NOMO-1 treated with DMSO at 0.1 percent for 48 hours (cell line): ENCODE results near the gene KYNU.
A peak's percentile ranks its signal among the peaks of the same experiment; 100 is the strongest.
"Not testable (repeated sequence)": the region's sequence is repeated elsewhere in the genome, so short reads cannot be mapped to it uniquely, and the experiment has no call there.

Experiments used
- DNase-seq: peaks from one replicate; lab custom pipeline; 2025; ENCODE audit not compliant: unreplicated experiment; lab: John Stamatoyannopoulos, UW

Gene KYNU

DNA sequence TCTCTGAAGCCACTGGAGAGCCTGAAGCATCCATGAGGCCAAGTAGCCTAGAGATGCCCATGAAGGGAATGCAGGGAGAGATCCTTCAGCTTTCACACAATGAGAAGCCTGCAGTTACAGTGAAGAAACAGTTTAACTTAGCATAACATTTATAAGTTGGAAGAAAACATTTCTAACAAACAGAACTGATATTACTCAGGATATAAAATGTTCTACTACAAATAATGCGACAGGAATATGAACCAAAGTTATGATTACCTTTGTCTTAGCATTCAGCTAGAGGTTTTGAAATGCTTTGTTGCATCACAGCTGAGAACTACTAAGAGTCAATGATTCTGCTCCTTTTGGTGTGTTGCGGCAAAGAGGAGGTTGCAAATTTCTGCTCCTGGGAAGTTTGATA is 6.9 kb upstream of the KYNU start:
- DNase-seq: peak; percentile 65

DNA sequence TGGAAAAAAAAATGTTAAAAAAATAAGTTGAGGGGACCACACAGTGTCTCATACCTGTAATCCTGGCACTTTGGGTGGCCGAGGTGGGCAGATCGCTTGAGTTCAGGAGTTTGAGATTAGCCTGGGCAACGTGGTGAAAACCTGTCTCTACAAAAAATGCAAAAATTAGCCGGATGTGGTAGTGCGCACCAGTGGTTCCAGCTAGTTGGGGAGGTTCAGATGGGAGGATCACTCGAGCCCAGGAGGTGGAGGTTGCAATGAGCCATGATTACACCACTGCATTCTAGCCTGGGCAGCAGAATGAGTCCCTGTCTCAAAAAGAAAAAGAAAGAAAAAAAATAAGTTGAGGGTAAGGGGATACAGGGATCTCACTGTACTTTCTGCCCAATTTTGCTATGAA is 6.1 kb upstream of the KYNU start:
- DNase-seq: no peak

DNA sequence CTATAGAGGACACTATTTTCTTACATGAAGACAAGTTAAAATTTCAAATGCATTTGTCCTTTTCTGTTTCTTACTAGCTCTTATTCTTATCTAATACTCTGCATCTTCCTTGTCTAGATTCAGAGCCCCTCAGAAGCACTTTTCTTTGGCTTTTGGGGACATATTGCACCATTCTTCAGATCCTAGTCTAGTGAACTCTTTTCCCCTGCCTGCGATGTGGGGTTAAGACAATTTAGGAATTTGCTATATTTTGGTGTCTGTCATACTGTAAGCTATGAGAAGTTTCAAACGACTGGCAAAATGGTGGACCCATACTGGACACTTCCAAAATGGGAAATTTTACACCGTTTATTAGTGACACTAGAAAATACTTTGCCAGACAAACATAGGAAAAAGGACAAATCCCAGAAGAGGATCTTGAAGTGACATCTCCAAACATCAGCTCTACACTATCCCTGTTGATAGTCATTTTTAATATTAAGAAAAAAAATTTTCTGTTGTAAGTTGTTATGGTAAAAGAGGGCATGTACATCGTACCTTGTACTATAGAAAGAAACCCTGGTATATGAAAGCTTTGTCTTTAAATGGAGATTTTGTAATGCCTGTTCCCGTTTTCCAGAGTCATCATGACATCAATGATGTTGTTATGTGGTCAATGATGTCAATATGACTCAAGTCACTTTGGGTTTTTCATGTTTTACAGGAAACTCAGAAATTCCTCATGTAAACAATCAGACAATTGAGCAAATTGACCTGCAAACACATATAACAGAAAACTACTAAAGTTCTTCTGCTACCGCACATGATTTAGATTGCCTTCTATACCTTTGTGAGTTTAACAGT is 4.4 kb upstream of the KYNU start:
- peak; percentile 54 for DNase-seq

DNA sequence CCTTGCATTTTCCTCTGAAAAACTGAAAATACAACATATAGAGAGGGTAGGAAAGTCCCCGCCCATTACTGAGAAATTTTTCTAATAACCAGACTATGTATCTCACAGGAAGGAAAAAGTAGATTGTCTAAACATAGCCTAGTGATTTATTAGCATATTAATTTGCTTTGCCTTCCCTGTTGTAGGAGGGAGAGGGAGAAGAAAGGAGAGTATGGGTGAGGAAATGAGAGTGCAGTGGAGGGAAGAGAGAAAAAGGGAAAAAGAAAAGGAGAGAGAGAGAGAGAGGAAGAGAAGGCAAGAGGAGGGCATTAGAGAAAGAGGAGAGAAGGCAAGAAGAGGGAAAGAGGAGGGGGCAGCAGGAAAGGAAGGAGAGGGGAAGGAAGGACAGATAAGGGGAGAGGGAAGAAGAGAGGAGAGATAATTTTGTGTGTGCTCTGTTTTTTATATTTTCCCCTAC is 3.6 kb upstream of the KYNU start:
- no peak for DNase-seq

DNA sequence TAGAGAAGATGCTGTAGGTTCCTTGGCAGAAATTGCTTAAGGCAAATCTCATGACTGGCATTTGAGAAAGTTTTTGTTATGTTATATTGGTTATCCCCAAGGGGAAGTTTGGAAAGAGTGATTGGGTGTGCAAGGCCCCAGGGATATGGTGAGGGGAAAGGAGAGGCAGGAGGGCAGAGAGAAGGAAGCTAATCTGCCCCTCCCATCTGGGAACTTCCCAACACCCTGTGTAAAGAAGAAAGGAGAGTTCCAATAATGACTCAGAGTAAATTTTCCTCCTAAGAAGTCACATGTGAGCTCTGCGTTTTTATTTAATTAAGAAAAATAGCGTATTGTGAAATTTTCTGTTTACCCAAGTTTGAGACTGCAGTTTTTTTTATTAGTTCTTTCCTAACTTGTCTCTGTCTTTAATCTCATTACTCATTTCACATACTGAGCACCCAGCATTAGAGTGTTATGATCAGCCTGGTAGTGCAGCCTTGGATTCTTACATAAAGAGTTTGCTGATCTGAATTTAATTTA is 3.1 kb upstream of the KYNU start:
- peak; percentile 25 for DNase-seq

DNA sequence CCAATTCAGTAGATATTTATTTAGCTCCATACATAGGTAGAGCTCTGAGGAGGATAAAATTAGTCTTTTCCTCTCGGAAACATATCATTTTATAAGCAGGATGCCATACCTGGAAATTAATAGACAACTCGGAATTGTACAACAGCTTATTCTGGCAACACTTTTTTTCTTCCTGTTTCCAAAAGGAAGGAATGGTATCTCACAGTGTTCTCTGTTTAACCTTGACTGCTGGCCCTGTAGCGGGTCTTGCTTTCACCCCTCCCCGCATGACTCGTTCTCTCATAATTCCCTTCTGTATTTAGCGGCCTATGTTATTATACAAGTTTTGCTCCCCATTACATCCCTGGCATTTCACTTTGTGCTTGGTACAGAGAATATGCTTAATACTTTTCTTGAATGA is 2.5 kb upstream of the KYNU start:
- DNase-seq: no peak

DNA sequence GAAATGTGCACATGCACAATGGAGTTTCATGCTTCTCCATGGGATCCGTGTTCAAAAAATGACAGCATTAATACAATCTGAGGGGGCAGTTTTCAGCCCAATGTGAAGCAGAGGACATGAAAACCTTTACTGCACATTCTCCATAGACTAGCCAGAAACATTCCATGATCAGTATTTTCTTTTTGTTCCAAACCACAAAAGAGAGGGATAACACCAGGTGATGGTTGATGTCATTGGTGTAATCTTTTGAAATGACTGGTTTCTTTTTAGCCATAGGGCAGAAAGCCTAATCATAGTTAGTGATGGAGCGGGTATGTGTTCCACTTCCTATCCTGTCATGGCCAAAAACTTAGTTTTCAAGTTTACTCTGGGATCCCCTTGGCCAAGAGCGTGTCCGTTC is 1.8 kb upstream of the KYNU start:
- DNase-seq: no peak

DNA sequence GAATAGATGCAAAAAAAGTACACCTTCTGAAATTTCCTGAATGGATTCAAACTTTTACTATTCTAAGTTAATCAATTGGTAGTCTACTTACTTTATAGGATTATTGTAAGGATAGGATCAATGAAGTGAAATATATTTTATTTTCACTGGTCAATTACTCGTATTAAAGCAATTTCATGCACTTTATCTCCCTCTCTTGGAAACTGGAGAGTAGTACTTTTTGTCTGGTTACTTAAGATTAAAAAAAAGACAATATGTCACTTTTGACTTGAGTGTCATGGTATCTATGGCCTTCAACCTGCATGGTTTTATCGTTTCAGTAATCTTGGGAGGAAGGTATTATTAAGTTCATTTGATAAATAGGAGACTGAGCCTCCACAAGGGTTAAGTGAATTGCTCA is 1.0 kb upstream of the KYNU start:
- no peak for DNase-seq

DNA sequence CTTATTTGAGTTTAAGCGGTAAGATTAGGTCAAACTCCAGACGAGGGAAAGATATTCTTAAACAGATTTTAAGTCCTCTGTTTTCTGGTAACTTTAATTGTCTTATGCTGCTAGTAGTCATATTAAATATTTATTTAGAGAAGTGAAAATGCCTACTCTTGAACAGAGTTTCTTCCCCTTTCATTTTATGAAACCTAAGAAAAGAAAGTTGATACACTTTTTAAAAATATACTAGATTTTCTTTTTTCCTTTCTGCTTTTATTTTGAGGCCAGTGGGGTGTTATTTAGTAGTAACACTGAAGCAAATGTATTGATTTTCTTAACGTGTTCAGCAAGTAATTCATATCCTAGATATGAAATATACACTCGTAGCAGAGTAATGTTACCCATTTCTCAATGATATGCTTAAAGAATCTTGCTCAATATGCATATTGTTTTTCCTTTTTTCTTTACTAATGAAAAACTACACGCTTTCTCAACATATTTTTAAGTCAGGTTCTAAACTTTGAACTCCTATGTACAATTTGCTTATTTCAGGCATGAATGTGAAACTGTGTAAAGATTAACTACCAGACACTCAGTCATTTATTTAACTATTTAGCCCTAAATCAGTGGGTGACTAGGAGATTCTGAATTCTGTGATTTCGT is 691 bp downstream of the KYNU start:
- DNase-seq: peak; percentile 71

DNA sequence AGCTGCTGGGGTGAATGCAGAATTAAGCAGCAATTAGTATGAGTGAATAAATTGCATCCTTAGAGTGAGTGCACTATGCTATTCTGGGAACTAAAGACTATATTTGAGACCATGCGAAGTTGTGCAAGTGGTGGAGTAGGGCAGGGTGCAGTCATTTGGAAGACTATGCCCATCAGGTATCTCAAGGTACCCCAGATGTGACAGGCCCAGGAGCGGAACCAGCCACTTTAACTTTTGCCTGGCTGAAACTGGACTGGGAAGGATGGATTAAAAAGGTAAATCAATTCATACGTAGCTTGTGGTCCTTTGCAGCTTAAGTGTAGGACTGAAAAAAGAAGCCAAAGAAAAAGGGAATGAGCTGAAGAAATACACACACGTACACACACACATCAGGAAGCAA is 1.7 kb downstream of the KYNU start:
- DNase-seq: peak; percentile 17

DNA sequence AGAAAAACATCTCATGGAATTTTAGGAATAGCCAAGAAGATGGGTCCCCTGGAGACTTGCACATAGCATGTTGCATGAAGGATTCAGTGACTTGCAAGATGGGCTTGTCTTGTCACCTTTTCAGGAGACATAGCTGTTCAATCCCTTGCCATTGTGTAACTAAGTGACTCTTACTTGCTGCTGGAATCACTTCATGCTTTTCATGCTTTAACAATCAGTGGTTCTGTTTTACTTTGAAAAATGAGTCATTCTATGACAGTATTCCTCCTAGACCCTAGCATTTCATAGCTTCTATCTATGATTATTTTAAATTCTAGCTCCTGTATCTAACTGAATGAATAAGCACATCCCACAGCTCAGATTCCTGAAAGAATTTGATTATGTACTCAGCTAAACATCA is 2.8 kb downstream of the KYNU start:
- no peak for DNase-seq

DNA sequence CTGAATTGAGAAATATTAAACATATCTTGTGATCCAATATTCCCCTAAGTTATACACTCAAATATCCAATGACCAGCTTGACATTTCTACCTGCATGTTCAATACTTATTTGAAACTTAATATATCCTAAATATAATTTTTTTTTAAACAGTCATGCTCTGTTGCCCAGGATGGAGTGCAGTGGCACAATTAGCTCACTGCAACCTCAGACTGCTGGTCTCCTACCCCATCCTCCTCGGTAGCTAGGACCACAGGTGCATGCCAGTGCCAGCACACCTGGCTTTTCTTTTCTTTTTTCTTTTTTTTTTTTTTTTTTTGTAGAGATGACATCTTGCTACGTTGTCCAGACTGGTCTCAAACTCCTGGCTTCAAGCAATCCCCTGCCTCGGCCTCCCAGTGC is 4.2 kb downstream of the KYNU start:
- no peak for DNase-seq

DNA sequence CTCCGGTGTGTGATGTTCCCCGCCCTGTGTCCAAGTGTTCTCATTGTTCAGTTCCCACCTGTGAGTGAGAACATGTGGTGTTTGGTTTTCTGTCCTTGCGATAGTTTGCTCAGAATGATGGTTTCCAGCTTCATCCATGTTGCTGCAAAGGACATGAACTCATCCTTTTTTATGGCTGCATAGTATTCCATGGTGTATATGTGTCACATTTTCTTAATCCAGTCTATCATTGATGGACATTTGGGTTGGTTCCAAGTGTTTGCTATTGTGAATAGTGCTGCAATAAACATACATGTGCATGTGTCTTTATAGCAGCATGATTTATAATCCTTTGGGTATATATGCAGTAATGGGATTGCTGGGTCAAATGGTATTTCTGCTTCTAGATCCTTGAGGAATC is 5.0 kb downstream of the KYNU start:
- not testable (repeated sequence) for DNase-seq

DNA sequence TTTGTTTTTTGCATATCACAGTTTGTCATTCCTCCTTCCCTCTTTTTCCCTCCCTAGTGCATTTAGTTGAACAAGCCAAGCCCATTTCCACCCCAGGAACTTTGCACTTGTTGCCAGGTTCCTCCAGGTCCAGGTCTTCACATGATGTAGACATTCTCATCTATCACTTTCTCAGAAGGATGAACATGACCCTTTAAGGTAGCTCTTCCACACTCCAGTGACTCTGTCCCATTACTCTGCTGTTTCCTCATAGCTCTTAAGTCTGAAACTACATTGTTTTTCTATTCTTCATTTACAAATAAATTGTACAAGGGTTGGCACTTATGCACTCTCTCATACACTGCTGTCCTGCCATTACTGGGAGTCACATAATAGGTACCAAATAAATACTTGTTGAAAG is 6.1 kb downstream of the KYNU start:
- no peak for DNase-seq

DNA sequence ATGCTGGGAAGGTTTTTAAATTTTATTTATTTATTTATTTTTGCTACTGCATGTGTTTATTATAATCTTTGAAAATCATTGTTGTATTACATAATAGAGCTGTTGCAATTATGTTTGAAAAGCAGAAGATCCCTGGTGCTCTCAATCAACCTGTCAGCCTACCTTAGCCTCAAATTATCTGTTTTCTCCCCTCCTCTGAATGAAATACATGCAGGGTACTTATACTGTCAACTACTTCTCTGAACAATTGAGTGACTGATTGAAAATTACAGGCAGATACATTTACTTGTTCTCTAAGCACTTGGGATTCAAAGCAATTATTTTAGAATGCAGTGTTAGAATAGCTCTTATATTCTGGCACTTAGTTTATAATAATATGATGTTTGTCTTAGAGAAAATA is 8.1 kb downstream of the KYNU start:
- no peak for DNase-seq

DNA sequence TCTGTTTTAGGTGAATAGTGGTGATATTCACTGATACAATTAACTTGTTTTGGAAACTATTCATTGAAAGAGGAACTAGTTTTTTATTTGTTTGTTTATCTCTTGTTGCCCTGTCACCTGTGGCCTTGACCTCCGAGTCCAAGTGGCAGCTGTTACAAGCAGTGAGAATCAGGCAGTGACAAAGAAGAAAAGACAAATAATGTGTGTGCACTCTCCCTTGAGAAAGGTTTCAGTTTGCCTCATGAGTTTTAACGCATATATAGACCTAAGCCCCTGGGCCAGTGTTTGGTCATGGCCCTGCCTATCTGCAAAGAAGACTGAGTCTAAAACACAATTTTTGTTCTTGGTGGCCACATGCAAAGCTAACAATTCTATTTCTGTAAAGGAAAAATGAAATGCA is 15.3 kb downstream of the KYNU start:
- DNase-seq: no peak

DNA sequence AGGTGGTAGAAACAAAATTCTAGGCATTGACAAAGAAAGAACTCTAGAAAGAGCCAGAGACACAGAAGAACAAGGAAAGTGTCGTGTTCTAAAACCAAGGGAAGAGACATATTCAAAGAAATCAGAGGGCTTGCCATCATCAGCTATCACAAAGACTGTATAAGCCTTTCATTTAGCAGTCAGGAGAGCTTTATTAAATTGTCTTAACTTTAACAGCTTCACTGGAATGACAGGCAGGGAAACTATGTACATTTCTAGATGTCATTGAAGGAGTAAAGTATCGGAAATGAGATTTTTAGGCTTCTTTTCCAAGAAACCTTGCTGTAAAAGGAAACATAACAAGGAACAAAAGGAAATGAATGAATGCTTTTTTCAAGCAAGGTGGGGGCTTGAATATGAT is 15.8 kb downstream of the KYNU start:
- DNase-seq: no peak

DNA sequence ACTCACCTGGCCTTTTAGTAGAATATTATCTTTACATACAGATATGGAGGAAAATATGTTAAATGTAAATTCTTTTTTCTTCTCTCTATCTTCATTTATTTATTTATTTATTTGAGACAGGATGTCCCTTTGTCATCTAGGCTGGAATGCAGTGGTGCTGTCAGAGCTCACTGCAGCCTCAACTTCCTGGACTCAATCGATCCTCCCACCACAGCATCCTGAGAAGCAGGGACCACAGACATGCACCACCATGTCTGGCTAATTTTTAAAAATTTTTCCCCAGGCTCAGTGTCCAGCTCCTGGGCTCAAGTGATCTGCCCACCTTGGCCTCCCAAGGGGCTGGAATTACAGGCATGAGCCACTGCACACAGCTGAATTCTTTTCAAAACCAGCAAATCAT is 20.3 kb downstream of the KYNU start:
- DNase-seq: no peak

DNA sequence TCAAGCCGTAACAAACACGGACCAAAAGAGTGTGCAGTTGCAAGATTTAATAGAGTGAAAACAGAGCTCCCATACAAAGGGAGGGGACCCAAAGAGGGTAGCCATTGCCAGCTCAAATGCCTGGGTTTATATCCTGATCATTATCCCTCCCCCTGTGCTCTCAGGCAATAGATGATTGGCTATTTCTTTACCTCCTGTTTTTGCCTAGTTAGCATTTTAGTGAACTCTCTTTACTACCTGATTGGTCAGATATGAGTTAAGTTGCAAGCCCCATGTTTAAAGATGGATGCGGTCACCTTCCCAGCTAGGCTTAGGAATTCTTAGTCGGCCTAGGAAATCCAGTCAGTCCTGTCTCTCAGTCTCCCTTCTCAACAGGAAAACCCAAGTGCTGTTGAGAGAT is 22.9 kb downstream of the KYNU start:
- not testable (repeated sequence) for DNase-seq

DNA sequence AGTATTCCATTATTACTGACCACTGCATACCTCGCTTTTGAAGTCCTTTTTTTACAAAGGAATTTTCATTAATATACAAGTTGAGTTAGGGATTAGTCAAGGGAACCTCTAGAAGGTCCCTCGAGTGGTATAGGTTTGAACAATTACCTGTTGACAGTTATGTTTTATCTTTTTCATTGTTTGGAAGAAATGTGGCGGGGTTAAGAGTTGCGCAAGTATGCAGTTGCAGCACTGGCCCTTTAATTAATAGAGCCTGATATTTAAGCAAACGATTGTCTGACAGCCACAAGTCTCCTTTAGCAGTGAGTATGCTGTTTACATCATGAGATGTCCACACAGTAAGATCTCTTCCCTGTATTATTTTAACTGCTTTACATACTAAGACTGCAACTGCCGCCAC is 24.3 kb downstream of the KYNU start:
- no peak for DNase-seq

DNA sequence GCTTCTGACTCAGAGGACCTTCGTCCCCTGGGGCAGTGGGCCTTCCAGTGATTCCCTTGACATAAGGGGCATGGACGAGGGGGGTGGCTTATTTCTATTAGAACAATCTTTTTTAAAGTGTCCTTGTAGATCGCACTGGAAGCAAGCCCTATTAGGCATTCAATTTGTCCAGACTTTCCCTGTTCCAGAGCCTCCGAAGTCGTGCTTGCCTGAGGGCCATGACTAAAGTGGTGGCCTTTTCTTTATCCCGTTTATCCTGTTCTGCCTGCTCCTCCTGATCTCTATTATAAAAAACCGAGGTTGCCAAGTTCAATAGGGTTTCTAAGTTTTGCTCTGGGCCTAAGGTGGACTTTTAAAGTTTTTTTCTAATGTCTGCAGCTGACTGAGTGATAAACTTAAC is 26.3 kb downstream of the KYNU start:
- DNase-seq: not testable (repeated sequence)

DNA sequence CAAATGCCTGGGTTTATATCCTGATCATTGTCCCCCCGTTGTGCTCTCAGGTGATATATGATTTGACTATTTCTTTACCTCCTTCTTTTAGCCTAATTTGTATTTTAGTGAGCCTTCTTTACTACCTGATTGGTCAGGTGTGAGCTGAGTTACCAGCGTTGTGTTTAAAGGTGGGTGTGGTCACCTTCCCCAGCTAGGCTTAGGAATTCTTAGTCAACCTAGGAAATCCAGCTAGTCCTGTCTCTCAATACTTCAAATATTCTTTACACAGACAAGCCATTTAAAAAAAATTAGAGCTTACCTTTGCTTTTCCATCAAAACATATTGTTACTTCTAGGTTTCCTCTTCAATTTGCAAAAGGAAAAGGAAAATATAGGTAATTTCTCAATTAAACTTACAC is 30.2 kb downstream of the KYNU start:
- DNase-seq: no peak
